Neural progenitor cell (in vitro differentiated cells): ENCODE data around the gene ANXA7. TPM values are rescaled to one million over a fixed set of nuclear protein-coding genes. Genes with fewer than 3 reads are reported as not detected.

Experiments used
- DNase-seq: peaks from one replicate; pipeline ENCODE4 v3.0.0-alpha.2; 2016; ENCODE audit warnings: low spot score
- H2AFZ ChIP-seq: fragments of 200-600 bp; sonication (generic); replicated peaks from 2 replicates; pipeline ENCODE4 v1.6.1; 2016; ENCODE audit warnings: antibody characterized with exemption
- H3F3A ChIP-seq: fragments of 200-600 bp; sonication (generic); 2 replicates; pipeline ENCODE4 v1.6.1; 2016; ENCODE audit warnings: antibody characterized with exemption, low read depth
- H3K27ac ChIP-seq: fragments of 200-600 bp; sonication (generic); 2 replicates; pipeline ENCODE4 v1.5.1; 2016; ENCODE audit warnings: mild to moderate bottlenecking
- H3K27me3 ChIP-seq: fragments of 200-600 bp; sonication (generic); 2 replicates; pipeline ENCODE4 v1.6.1; 2016; ENCODE audit warnings: mild to moderate bottlenecking, moderate library complexity
- H3K36me3 ChIP-seq: fragments of 200-600 bp; sonication (generic); 2 replicates; pipeline ENCODE4 v1.5.1; 2016
- H3K4me1 ChIP-seq: fragments of 200-600 bp; sonication (generic); 2 replicates; pipeline ENCODE4 v1.6.1; 2016; ENCODE audit warnings: mixed run types
- H3K4me2 ChIP-seq: fragments of 200-600 bp; sonication (generic); 2 replicates; pipeline ENCODE4 v1.6.1; 2016
- H3K4me3 ChIP-seq: fragments of 200-600 bp; sonication (generic); 2 replicates; pipeline ENCODE4 v1.5.1; 2016
- H3K79me2 ChIP-seq: fragments of 200-600 bp; sonication (generic); 2 replicates; pipeline ENCODE4 v1.6.1; 2016; ENCODE audit warnings: low read depth
- H3K9ac ChIP-seq: fragments of 200-600 bp; sonication (generic); 2 replicates; pipeline ENCODE4 v1.6.1; 2016
- H3K9me3 ChIP-seq: fragments of 200-600 bp; sonication (generic); 2 replicates; pipeline ENCODE4 v1.5.1; 2016; ENCODE audit warnings: low read depth
- H4K20me1 ChIP-seq: fragments of 200-600 bp; sonication (generic); 2 replicates; pipeline ENCODE4 v1.6.1; 2016; ENCODE audit warnings: low read depth
- H3K27ac Mint-ChIP-seq: 3 replicates; pipeline ENCODE4 v1.8.0; 2021; ENCODE audit warnings: mixed read lengths
- H3K27me3 Mint-ChIP-seq: 2 replicates; pipeline ENCODE4 v1.8.0; 2022; ENCODE audit warnings: low read depth, mild to moderate bottlenecking, inconsistent platforms, moderate library complexity, mixed read lengths; ENCODE audit not compliant: insufficient read depth
- H3K36me3 Mint-ChIP-seq: 3 replicates; pipeline ENCODE4 v1.8.0; 2021; ENCODE audit warnings: mixed read lengths
- H3K4me1 Mint-ChIP-seq: 3 replicates; pipeline ENCODE4 v1.8.0; 2021; ENCODE audit warnings: mixed read lengths
- H3K4me3 Mint-ChIP-seq: 3 replicates; pipeline ENCODE4 v1.8.0; 2021; ENCODE audit warnings: mild to moderate bottlenecking, moderate library complexity, mixed read lengths
- H3K9me3 Mint-ChIP-seq: 3 replicates; pipeline ENCODE4 v1.8.0; 2020; ENCODE audit warnings: mixed read lengths
- EZH2 ChIP-seq: fragments of 200-600 bp; sonication (generic); IDR thresholded peaks from 2 replicates; pipeline ENCODE4 v1.6.1; 2017; ENCODE audit warnings: antibody characterized with exemption, mild to moderate bottlenecking, moderate library complexity
- EZH2phosphoT487 ChIP-seq: fragments of 200-600 bp; sonication (generic); IDR thresholded peaks from 2 replicates; pipeline ENCODE4 v1.6.1; 2017; ENCODE audit warnings: antibody characterized with exemption
- total RNA-seq: library from RNA; depleted of rRNA; stranded (reverse); fragments of >200 nt; gene quantifications from 2 replicates; pipeline ENCODE4 v1.2.3, GENCODE V29; 2015; ENCODE audit warnings: low replicate concordance
- TF ChIP-seq, protein P1 (sequence below): fragments of 200-600 bp; sonication (generic); IDR thresholded peaks from 2 replicates; pipeline ENCODE4 v1.5.1; 2017; ENCODE audit warnings: antibody characterized with exemption, mild to moderate bottlenecking

Gene ANXA7
- total RNA-seq, 1 donor from 2014 or later, result 49.1 TPM

DNA sequence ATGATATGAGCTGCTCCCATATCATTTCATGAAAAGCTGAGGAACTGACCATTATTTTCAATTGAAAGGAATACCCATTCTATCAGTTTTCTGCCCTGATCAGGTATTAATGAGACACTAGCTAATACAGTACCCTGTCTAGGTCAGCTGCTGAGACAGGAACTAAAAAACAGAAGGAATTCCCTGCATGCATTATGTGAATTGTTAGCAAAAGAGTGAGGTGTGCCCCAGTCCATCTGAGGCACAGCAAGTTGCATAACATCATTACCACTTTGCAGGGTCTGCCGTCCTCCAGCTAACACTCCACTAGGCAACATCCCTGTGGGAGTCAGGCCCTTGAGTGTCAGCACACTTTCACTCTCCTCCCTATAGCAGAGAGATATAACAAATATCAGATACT, 30.6 kb upstream of the ANXA7 start:
- H3K4me1 Mint-ChIP-seq, result no peaks in the 10 kb centered on the region

GRCh38 chr10:73439605-73440312, 25.9 kb upstream of the ANXA7 start:
- Histone ChIP-seq H3K27me3 (no peaks in the 10 kb centered on the region), H2AFZ (no peak overlapping the region), H3K4me3 (no peak overlapping the region), H3K36me3 (peaks cover 4% of the 10 kb centered on the region), H3K9me3 (no peaks in the 10 kb centered on the region), H4K20me1 (no peaks in the 10 kb centered on the region), H3K79me2 (no peaks in the 10 kb centered on the region), H3K9ac (no peak overlapping the region), H3K4me1 (peaks cover 6% of the 10 kb centered on the region), H3F3A (no peaks in the 10 kb centered on the region), H3K27ac (no peak overlapping the region), H3K4me2 (no peak overlapping the region)
- Mint-ChIP-seq H3K4me1 (no peaks in the 10 kb centered on the region), H3K27ac (no peak overlapping the region), H3K9me3 (no peaks in the 10 kb centered on the region), H3K36me3 (no peaks in the 10 kb centered on the region), H3K4me3 (no peak overlapping the region), H3K27me3 (no peaks in the 10 kb centered on the region)
- TF ChIP-seq EZH2 (no peak), EZH2phosphoT487 (no peak)
- TF ChIP-seq, protein P1, sequence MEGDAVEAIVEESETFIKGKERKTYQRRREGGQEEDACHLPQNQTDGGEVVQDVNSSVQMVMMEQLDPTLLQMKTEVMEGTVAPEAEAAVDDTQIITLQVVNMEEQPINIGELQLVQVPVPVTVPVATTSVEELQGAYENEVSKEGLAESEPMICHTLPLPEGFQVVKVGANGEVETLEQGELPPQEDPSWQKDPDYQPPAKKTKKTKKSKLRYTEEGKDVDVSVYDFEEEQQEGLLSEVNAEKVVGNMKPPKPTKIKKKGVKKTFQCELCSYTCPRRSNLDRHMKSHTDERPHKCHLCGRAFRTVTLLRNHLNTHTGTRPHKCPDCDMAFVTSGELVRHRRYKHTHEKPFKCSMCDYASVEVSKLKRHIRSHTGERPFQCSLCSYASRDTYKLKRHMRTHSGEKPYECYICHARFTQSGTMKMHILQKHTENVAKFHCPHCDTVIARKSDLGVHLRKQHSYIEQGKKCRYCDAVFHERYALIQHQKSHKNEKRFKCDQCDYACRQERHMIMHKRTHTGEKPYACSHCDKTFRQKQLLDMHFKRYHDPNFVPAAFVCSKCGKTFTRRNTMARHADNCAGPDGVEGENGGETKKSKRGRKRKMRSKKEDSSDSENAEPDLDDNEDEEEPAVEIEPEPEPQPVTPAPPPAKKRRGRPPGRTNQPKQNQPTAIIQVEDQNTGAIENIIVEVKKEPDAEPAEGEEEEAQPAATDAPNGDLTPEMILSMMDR, result no peak
- no peak for DNase-seq

More for the DNA sequence above, 30.6 kb upstream of the ANXA7 start:
- DNase-seq, result no peak
- no peaks in the 10 kb centered on the region for H3K9me3 Mint-ChIP-seq
- no peaks in the 10 kb centered on the region for H3K9me3 ChIP-seq
- H3K27ac Mint-ChIP-seq, result no peak overlapping the region
- no peak overlapping the region for H3K4me3 ChIP-seq
- no peaks in the 10 kb centered on the region for H3K79me2 ChIP-seq
- peaks cover 7% of the 10 kb centered on the region for H3K36me3 Mint-ChIP-seq
- H3K4me3 Mint-ChIP-seq, result no peak overlapping the region
- H3K4me2 ChIP-seq, result no peak overlapping the region
- no peak for TF ChIP-seq EZH2phosphoT487
- no peak for TF ChIP-seq EZH2
- TF ChIP-seq, protein P1, result no peak
- H3F3A ChIP-seq, result no peaks in the 10 kb centered on the region
- no peaks in the 10 kb centered on the region for H3K27me3 Mint-ChIP-seq
- no peaks in the 10 kb centered on the region for H3K36me3 ChIP-seq
- no peak overlapping the region for H3K27ac ChIP-seq
- H3K27me3 ChIP-seq, result no peaks in the 10 kb centered on the region
- no peak overlapping the region for H2AFZ ChIP-seq
- H3K9ac ChIP-seq, result no peak overlapping the region
- H3K4me1 ChIP-seq, result peaks cover 6% of the 10 kb centered on the region
- no peaks in the 10 kb centered on the region for H4K20me1 ChIP-seq

GRCh38 chr10:73439055-73439454, 25.2 kb upstream of the ANXA7 start:
- Mint-ChIP-seq H3K36me3 (no peaks in the 10 kb centered on the region), H3K27me3 (no peaks in the 10 kb centered on the region), H3K4me1 (no peaks in the 10 kb centered on the region), H3K27ac (no peak overlapping the region), H3K4me3 (no peak overlapping the region), H3K9me3 (no peaks in the 10 kb centered on the region)
- Histone ChIP-seq H3F3A (no peaks in the 10 kb centered on the region), H3K9me3 (no peaks in the 10 kb centered on the region), H3K9ac (no peak overlapping the region), H3K36me3 (peaks cover 4% of the 10 kb centered on the region), H4K20me1 (no peaks in the 10 kb centered on the region), H2AFZ (no peak overlapping the region), H3K27ac (no peak overlapping the region), H3K27me3 (no peaks in the 10 kb centered on the region), H3K4me2 (no peak overlapping the region), H3K4me3 (no peak overlapping the region), H3K79me2 (no peaks in the 10 kb centered on the region), H3K4me1 (peaks cover 7% of the 10 kb centered on the region)
- no peak for DNase-seq
- TF ChIP-seq EZH2phosphoT487, result no peak
- TF ChIP-seq, protein P1, result no peak
- TF ChIP-seq EZH2, result no peak
